Measurements from ENCODE around the gene TRIO.
A peak's percentile ranks its signal among the peaks of the same experiment; 100 is the strongest.

Gene TRIO

DNA sequence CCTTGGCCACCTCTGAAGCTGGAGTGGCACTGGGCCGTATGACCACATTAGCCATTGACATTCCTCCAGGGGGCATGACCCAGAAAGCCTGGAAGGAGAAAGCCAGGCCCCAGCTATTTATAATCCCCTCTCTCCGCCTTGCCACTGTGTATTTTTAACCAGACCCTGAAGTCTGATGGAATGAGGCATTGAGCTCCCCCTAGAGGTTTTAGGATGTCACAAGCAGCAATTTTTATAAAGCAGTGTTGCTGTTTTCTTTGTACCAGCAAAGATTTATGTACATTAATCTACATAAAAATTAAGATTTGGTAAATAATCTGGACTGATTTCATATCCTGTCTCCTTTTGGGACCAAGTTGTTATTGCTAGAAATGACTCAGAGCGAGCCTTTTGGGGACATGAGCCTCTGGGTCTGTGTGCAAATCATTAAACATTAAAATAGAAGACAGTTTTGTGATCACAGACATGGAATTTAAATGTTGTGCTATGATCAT lies 127.1 kb downstream of the TRIO start:
- DNase-seq = peak; percentile 59

DNA sequence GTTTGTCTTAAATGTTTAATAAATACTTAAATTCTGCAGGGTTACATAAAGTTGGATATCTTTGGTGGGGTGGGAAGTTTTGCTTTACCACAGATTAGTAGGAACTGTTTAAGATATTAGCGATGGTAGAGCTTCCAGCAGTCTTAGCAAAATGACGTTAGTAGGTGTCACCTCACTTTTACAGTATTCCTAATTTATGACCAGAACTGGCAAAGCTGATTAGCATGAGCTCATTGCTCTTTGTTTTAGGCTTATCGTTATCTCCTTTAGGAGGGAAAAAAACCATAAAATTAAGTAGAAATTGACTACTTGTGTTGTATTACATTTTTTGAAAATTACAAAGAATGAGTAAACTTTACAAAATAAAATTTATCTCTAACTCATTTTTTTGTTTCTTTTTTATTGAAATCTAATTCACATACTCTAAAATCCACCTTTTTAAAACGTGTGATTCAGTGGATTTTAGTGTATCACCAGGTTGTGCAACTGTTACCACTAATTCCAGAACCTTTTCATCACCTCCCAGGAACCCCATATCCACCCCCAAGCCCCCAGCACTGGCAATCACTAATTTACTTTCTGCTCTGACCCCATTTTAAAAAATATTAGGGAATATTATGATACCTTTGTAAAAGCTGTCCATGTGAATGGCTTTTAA lies 129.5 kb downstream of the TRIO start:
- DNase-seq = no peak

DNA sequence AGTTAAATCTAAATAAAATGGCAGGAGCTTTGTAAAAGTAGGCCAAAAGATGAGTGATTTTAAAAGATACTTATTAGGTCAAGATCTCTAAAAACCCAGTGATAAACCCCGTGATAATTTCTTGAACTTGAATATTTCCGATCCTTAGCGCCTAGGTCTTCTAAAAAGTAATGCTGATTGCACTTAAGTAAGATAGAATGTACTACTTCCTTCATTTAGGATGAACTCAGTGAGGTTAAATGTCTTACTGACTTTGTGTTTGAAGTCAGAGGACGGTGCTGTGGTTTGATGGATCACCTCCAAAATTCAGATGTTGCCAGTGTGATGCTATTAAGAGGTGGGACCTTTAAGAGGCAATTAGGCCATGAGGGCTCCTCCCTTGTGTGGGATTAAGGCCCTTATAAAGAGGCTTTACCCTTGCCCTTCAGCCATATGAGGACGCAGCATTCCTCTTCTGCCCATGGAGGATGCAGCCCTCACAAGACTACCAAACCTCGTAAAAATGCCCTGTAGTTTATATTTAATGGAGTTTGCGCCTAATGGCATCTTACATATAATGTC lies 130.1 kb downstream of the TRIO start:
- no peak for DNase-seq

DNA sequence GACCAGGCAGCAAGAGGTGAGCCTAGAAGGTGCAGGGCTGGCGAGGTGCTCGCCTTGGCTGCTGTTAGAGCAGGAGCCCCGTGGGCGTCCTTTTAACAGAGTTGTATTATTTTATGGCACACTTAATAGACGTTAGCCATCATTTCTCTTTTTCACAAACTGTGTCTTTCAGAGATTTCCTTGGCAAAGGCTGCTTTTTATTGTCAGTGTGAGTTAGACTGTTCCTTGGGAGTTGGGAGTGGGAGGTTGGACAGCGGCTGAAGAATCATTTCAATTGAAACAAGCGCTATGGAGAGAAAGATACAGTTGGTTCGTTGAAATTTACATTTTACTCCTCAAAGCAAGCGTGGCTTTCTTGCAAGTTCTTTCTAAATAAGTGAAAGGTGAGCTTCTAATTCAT lies 133.2 kb downstream of the TRIO start:
- no peak for DNase-seq

DNA sequence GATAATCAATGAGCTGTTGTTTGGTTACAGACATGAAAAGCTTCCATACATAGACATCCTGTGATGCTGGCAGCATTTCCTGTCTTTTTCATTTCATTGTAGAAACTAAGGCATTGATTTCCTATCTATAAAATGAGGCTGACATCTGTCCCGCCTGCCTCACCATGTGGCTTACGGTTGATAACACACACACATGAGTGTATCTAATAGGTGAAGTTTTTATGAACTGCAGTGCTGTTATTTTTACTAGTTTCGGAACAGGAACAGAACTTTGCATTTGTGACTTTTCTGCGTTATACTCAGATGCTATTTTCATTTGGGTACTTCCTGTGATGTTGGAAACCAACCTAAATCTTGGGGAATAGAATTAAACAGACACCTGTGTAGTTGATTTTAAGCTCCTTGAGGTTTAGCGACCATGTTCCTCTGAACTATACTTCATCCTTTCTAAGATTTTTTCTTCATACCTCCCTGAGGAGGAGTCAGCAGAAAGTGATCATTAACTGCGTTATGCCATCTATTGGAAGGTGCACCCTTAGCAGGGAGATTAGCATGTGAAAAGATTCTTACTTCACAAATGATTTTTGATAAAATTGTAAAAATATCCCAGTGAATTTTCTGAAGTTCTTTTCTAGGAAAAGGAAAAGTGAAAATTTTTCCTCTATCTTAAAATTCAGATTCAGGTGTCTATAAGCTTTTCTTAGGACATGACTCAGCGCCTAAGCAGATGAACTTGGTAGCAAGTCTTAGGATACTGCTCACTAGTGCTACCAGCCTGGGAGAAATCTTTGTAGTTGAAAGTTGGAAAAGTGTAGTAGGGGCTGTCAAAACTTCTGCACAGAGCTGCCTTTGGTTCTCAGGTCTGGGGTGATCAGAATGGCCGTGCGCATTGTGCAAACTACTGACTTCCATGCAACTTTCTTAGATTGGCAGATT lies 134.5 kb downstream of the TRIO start:
- no peak for DNase-seq

DNA sequence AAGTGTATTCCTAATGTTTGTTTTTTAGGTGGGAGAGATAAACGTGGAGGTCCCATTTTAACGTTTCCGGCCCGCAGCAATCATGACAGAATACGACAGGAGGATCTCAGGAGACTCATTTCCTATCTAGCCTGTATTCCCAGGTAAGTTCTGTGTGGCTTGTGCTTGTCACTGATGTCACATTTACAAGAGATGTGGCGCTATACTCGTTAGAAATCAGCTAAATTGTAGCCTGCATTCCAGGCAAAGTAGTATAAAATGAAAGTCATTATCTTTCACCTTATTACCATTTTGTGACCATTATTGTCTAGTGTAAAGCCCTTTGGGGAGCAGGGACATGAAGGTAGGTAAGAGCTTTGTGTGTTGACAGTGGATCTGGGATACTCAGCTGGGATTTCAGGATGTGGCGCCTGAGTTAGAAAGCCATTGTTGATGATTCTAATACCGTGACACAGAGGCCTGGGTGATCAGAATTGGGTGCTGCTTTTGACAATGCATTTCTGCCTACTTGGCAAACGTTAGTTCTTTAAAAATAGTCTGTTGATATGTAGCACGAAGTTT lies 137.2 kb downstream of the TRIO start:
- no peak for DNase-seq

DNA sequence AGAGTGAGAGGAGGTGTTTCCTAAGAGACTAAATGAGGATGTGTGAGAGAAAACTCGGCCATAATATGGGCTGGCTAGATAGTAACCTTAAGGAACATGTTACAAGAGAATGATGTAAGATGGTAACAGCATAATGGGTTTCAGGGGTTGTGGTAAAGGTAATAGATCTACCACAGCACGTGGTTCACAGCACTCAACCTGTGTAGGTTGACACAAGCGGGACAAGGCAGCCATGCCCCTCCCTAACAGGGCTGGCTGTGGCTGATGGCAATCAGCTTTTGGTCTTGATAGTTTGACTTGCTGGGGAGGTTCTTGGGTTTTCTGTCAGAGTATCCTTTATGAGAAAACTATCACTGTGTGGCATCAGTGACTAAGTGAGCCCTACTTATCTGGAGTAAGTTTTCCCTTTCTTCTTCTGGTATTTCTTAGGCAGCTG lies 138.6 kb downstream of the TRIO start:
- DNase-seq = no peak

DNA sequence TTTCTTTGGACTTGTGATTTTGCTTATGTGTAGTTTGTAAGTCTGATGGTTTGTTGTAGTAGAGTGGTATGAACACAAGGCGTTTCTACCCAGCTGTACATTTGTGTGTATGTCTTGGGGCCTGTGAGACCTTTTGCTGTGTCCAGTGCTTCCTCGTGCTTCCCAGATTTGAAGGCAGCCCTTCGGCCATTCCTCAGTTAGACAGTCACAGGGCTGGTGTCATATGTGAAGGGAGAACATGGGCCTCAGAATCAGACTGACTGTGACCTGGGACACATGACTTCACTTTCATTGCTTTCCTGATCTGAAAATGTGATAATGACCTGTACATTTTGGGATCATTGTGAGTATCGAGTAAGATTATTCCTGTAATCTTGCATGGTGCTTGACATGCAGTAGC lies 140.0 kb downstream of the TRIO start:
- no peak for DNase-seq

DNA sequence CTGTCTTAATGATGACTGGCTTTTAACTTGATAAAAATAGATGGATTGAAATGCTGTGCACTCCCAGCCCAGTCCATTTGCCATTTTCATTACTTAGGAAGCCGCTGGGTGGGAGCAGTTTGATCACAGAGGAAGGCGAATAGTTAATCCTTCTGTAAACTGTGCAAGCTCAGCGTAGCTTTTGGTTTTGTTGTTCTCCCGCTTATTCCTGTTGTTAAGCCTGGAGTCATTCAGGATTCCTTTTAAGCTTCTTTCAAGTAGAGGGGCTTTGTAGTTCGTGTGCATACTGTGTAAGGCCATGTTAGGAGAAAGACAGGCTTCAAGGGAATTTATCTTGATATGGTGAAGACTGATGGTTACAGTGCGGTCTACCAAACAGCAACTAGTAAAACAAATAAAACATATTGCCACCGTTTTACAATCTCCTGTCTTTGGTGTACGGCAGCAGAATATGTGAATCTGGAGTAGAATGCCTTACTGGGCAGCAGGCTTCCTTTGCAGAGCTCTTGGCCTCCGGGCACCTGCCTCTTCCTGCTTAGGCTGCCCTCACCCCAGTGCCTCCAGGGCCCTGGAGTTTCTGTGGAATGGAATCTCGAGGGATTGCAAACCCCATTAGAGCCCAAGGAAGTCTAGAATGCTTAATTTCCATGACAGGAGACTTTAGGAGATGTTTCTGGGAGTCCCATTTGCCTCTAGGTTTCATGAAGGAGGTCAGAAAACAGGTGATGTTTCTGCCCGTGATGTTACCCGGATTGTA lies 141.4 kb downstream of the TRIO start:
- DNase-seq = no peak

DNA sequence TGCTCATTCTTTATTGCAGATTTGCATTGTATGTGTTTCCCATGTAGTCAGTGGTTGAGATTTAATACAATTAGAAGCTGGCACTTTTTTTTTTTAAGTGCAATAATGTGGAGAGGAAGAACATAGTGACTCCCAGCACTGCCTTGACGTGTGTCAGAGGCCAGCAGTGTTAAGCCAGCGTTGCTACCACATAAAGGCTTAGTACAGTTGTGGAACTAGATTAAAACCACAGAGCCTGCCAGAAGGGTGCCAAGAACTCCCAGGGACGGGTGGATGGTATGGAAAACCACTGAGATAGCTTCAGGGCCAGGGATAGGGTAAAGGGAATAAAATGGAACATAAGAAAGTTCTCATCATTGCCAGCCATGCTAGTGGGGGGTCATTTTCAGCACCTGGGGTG lies 142.9 kb downstream of the TRIO start:
- peak; percentile 67 for DNase-seq

DNA sequence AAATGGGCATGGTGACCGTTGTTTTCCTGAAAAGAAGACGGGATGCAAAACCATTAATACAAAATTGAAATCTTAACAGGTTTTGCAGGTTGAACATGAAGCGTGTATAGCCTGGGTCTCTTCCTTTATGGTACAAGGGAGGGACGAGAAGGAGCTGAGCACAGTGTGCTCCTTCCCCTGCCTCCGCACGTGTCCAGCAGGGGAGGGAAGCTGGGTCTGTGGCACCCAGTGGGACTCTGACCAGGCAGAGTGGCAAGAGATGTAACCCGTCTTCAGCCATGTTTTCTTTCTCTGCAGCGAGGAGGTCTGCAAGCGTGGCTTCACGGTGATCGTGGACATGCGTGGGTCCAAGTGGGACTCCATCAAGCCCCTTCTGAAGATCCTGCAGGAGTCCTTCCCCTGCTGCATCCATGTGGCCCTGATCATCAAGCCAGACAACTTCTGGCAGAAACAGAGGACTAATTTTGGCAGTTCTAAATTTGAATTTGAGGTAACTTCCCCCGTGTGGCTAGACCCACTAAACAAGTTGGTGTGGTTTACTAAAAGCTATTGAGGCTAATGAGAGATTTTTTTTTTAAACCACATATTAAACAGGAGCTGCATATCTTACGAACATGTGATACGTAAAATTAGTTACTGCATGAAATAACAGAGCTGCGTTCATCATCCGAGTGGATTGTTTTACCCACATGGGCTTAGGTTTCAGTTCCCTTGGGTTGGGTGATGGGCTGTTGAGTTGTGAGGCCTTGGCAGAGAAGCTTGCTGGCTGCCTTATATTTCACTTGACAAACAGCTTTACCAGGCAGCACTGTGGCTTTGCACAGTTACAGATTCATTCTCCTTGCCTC lies 143.7 kb downstream of the TRIO start:
- DNase-seq = peak; percentile 90

DNA sequence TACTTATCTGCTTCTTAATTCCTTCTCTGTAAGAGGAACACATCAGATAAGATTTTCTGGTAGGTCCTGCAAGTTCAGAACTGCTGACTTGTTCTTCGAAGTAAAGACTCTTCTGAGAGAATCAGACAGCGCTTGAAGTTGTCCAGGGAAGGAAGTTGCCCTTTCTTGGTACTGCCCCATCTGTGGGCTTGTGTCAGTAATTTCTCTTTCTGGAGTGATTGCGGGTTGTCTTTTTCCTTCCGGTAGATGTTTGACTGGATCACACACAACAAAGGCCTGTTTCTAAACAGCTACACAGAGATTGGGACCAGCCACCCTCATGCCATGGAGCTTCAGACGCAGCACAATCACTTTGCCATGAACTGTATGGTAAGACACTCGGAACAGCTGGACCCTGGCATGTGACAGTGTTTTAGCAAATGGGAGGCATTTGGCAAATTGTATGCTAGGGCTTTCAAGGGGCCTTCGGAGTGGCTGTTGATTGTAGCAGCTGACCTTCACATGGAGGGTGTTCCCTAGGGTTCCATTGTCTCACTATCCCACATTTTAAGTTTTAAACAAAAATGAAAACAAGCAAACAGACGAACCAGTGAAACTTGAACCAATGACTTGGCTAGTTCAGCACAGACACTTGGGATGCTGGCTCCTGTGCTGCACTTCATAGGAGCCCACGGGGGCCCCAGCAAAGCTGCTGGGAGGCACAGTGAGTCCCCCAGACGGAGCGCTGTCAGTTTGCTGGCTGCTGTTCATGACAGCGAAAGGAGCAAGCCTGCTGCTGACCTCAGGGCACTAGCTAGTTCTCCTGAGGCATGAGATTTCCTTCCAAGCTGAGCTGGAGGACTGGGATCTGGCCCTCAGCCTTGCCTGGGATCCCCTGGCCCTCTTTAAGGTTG lies 149.9 kb downstream of the TRIO start:
- no peak for DNase-seq

DNA sequence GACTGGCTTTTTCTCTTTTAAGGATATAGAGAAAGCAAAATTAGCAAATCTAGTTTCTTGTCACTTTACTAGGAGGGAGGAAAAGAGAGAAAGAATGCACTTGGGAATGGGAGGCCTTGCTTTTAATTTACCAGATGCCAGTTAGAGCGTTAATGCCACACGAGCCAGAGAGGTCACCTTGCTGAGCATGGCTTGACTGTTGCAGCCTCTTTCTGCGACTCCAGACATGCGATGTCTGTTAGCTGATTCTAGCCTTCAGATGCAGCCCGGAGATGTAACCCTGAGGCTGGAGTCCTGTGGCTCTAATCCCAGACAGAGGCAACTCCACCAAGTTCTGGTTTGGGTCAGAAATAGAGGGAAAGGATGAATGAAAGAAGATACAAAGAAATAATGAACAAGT lies 152.5 kb downstream of the TRIO start:
- no peak for DNase-seq

DNA sequence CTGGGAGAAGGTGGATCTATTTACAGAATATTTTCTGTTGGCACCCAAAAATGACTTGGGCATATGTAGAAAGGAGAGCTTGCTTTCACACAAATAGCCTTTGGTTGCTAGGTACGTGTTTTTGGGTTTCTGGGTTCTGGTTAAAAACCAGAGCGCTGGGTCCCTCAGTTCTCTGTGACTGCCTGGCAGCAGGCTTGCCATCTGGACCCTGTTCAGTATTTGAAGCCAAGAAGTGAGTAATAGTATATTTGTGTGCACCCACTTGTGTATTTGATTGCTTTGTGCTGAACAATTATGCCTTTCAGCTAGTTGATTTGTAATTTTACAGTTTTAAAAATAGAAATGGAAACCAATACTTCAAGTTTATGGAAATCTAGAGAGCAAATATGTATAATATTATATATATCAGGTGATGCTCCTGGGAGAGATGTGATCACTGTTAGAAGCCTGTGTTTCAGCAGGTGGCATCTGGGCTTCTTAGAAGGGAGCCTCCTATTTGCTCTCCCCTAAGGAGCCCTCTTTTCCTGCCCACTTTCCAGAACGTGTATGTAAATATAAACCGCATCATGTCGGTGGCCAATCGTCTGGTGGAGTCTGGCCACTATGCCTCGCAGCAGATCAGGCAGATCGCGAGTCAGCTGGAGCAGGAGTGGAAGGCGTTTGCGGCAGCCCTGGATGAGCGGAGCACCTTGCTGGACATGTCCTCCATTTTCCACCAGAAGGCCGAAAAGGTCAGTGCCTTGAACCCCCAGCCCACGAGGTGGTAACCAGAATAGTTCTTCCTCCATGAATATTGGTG lies 153.6 kb downstream of the TRIO start:
- DNase-seq = no peak

DNA sequence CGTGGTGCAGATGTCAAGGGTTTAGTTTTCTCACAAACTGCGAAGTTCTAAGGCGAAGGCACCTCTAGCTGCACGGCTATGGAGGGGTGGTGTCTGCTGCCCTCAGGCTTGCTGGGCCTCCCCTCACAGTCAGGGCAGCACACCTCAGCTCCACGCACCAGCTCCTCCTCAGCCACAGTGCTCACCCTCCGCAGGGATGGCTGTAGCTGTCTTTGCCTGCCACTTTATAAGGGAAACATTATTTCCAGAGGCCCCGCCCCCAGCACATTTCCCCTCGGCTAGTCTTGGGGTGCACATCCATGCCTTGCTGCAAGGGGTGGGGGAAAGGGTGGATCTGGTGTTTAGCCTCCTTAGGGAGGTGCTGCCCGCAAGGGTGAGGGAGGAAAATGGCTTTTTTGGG lies 154.6 kb downstream of the TRIO start:
- no peak for DNase-seq

DNA sequence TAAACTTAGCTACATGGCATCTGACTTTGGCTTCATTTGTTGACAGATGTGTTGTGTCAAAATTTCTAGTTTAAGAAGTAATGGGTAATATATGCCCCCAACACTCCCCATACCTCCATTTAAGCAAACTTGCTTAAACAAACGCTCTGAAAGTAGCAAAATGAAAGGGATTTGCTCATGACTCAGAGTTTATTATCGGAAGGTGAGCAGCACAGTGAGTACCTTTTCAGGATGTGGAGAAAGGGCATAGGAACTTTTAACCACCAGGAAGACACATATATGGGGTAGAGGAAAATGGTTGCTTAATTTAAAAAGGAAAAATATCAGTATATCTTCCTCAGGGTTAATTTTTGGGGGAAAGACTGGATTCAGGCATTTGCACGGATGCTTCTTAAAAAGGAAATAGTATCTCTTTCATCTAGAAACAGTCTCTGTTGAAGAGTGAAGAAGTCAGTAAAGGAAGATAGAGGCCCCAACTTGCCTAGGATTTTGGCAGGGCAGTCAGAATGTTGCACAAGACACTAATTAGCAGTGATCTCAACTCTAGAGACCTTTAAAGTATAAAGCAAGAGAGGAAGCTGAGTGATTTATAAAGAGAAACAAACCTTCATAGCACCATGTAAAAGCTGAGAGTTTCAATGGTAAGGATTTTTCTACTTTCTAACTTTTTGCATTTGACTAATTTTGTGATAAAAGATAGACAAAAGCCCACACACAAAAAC lies 155.1 kb downstream of the TRIO start:
- peak; percentile 17 for DNase-seq

DNA sequence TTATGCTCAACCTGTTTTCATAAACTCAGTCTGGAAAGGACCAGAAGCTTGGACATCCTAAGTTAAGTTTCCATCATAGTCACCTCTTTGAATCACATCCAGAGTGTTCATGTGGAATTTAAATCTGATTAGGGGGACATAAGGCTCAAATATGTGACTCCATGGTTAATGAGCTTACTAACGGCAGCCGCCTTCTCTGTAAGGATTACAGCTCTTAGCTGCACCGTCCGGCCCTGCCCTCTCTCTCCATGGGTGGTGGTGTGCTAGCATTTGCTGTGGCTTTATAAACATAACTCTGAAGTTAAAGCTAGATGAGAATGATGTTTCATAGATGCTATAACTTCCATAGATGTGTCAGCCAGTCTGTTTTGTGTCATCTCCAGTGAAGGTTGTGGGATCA lies 156.5 kb downstream of the TRIO start:
- no peak for DNase-seq

DNA sequence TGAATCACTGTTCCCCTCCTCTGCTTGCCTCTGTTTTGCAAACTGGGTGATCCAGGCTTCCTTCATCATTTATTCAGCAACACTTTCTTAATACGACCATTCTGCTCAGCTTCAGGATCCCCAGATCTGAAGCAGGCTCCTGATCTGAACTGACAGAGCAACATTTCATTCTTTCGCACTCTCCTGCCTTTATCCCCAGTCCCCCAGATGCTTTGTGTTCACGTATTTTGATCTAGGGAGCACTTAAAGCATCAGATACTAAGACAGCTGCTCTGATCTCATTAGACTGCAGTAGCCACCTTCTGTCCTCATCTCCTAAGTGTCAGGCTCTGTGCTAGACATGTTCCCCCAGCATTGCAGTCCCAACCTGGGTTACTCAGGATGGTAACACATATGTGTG lies 158.0 kb downstream of the TRIO start:
- no peak for DNase-seq

DNA sequence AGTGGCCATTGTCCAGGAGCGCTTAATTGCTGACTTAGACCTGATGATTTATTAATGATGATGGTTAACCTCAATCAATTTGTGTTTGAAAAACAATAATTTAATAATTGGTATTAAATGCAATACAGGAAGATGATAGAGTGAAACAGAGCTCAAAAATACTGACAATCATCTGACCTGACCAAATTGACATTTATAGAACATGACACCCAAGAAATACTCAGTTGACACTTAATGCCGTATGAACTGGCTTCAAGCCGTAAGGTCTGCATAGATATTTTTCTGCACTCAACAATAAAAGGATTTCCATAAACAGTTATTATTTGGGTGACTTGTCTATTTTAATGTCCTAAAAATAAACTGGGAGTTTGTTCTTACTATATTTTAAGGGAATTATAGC lies 159.2 kb downstream of the TRIO start:
- no peak for DNase-seq

Measured in MV-4-11 (cell line).